H1 (cell line): ENCODE data around the gene CD4. TPM values are rescaled to one million over a fixed set of nuclear protein-coding genes. Genes with fewer than 3 reads are reported as not detected.

Source experiments
- CTCF ChIA-PET: fragments of 300-600 bp; sonication (Branson Sonifier 250); formaldehyde crosslinking; loops from one replicate; lab custom pipeline; 2021; ENCODE audit not compliant: partially characterized antibody; lab: Charles Lee
- POLR2A ChIA-PET: fragments of 300-600 bp; sonication (Branson Sonifier 250); formaldehyde crosslinking; loops from one replicate; lab custom pipeline; 2021; ENCODE audit warnings: inconsistent platforms; ENCODE audit not compliant: partially characterized antibody; lab: Charles Lee
- DNase-seq, 2 experiments: peaks; one replicate each; pipeline versions ENCODE4 v3.0.0 to v3.0.0-alpha.2; 2010 to 2022; ENCODE audit warnings: low spot score in 2 of 2, low read depth in 1 of 2, mixed read lengths in 1 of 2
- FAIRE-seq: peaks from 2 replicates; lab custom pipeline; 2011; peaks lifted over from hg19 to GRCh38; lab: Jason Lieb, UNC
- H2AFZ ChIP-seq: 2 replicates; pipeline ENCODE4 v1.8.1; 2012; ENCODE audit warnings: low read length, inconsistent platforms
- H2AK5ac ChIP-seq: 2 replicates; pipeline ENCODE4 v1.6.1; 2013; ENCODE audit warnings: low read depth, low read length
- H2BK120ac ChIP-seq: replicated peaks from 2 replicates; pipeline ENCODE3; 2013; ENCODE audit warnings: low read depth, low read length, inconsistent platforms
- H2BK12ac ChIP-seq: 2 replicates; pipeline ENCODE4 v1.6.1; 2013; ENCODE audit warnings: low read depth, low read length
- H2BK15ac ChIP-seq: 2 replicates; pipeline ENCODE4 v1.6.1; 2013; ENCODE audit warnings: low read length
- H2BK20ac ChIP-seq: 2 replicates; pipeline ENCODE4 v1.6.1; 2013; ENCODE audit warnings: low read length
- H2BK5ac ChIP-seq: 2 replicates; pipeline ENCODE4 v1.6.1; 2013; ENCODE audit warnings: low read depth, low read length
- H3K14ac ChIP-seq: 2 replicates; pipeline ENCODE4 v1.6.1; 2013; ENCODE audit warnings: inconsistent platforms; ENCODE audit not compliant: insufficient read length
- H3K18ac ChIP-seq: 2 replicates; pipeline ENCODE4 v1.6.1; 2013; ENCODE audit warnings: low read length; ENCODE audit errors: extremely low read depth
- H3K23ac ChIP-seq: 2 replicates; pipeline ENCODE4 v1.6.1; 2013; ENCODE audit warnings: inconsistent platforms; ENCODE audit not compliant: insufficient read length
- H3K23me2 ChIP-seq: 2 replicates; pipeline ENCODE4 v1.6.1; 2013; ENCODE audit warnings: low read depth, low read length
- H3K27ac ChIP-seq: 2 replicates; pipeline ENCODE4 v1.6.1; 2011; ENCODE audit warnings: low read depth, low read length, inconsistent platforms
- H3K27me3 ChIP-seq, 4 experiments: replicated peaks in 1 of 4; 1 replicate in 1 of 4; 2 replicates in 3 of 4; pipeline versions ENCODE4 v1.6.1 to v1.8.1; 2011 to 2013; ENCODE audit warnings: low read length in 3 of 4, mild to moderate bottlenecking in 3 of 4, inconsistent platforms in 2 of 4, mixed read lengths in 2 of 4, moderate library complexity in 1 of 4; ENCODE audit not compliant: control insufficient read depth in 3 of 4, insufficient read depth in 3 of 4; ENCODE audit errors: extremely low read depth in 1 of 4
- H3K36me3 ChIP-seq, 4 experiments: 2 replicates each; pipeline versions ENCODE4 v1.6.1 to v1.8.1; 2011 to 2013; ENCODE audit warnings: mild to moderate bottlenecking in 4 of 4, low read length in 3 of 4, moderate library complexity in 2 of 4, control low read depth in 1 of 4, inconsistent platforms in 1 of 4; ENCODE audit not compliant: insufficient read depth in 4 of 4, control insufficient read depth in 2 of 4
- H3K4ac ChIP-seq: replicated peaks from 2 replicates; pipeline ENCODE3; 2013; ENCODE audit warnings: low read length, low read depth, mixed read lengths, inconsistent platforms; ENCODE audit not compliant: insufficient read length
- H3K4me1 ChIP-seq, 4 experiments: replicated peaks in 1 of 4; 1 replicate in 1 of 4; 2 replicates in 3 of 4; pipeline versions ENCODE4 v1.6.1 to v1.8.1; 2011 to 2013; ENCODE audit warnings: low read length in 3 of 4, inconsistent platforms in 2 of 4, mixed read lengths in 1 of 4; ENCODE audit not compliant: insufficient read depth in 4 of 4, control insufficient read depth in 3 of 4
- H3K4me2 ChIP-seq, 2 experiments: 2 replicates each; pipeline versions ENCODE4 v1.6.1 to v1.8.1; 2011 to 2013; ENCODE audit warnings: low read depth in 2 of 2, low read length in 2 of 2, control low read depth in 1 of 2, inconsistent platforms in 1 of 2, mild to moderate bottlenecking in 1 of 2; ENCODE audit not compliant: insufficient read depth in 1 of 2
- H3K4me3 ChIP-seq, 4 experiments: fragments of 200-600, 300-600 bp in 1 of 4; sonication (generic), shearing (Covaris generic), sonication (Bioruptor Twin) in 1 of 4; 2 replicates each; pipeline versions ENCODE4 v1.5.1 to v1.8.1; 2011 to 2016; ENCODE audit warnings: low read length in 4 of 4, low read depth in 3 of 4, control low read depth in 2 of 4, inconsistent platforms in 2 of 4, mild to moderate bottlenecking in 2 of 4, mixed read lengths in 1 of 4, moderate library complexity in 1 of 4; ENCODE audit not compliant: insufficient read depth in 2 of 4; ENCODE audit errors: extremely low read depth in 1 of 4
- H3K56ac ChIP-seq: replicated peaks from 2 replicates; pipeline ENCODE3; 2013; ENCODE audit warnings: low read depth, mild to moderate bottlenecking, mixed read lengths, low read length, inconsistent platforms; ENCODE audit not compliant: insufficient read length
- H3K79me1 ChIP-seq: 2 replicates; pipeline ENCODE4 v1.6.1; 2013; ENCODE audit warnings: low read depth, low read length, control low read depth
- H3K79me2 ChIP-seq, 2 experiments: 2 replicates each; pipeline versions ENCODE4 v1.6.1 to v1.8.1; 2012 to 2013; ENCODE audit warnings: low read length in 2 of 2, mild to moderate bottlenecking in 2 of 2, inconsistent platforms in 1 of 2; ENCODE audit not compliant: insufficient read depth in 2 of 2, control insufficient read depth in 1 of 2
- H3K9ac ChIP-seq, 4 experiments: replicated peaks in 1 of 4; 1 replicate in 1 of 4; 2 replicates in 3 of 4; pipeline versions ENCODE4 v1.6.1 to v1.8.1; 2011 to 2013; ENCODE audit warnings: low read depth in 3 of 4, low read length in 3 of 4, control low read depth in 2 of 4, mild to moderate bottlenecking in 2 of 4, moderate library complexity in 2 of 4, inconsistent platforms in 1 of 4; ENCODE audit errors: extremely low read depth in 1 of 4
- H3K9me3 ChIP-seq, 2 experiments: 2 replicates each; pipeline versions ENCODE4 v1.6.1 to v1.8.1; 2012 to 2013; ENCODE audit warnings: mild to moderate bottlenecking in 2 of 2, moderate library complexity in 2 of 2, control low read depth in 1 of 2, inconsistent platforms in 1 of 2, low read depth in 1 of 2, low read length in 1 of 2, mixed read lengths in 1 of 2; ENCODE audit not compliant: insufficient read depth in 2 of 2
- H4K20me1 ChIP-seq, 2 experiments: replicated peaks in 1 of 2; 2 replicates each; pipeline versions ENCODE3 to v1.8.1; 2011 to 2013; ENCODE audit warnings: inconsistent platforms in 2 of 2, low read length in 2 of 2, mild to moderate bottlenecking in 1 of 2; ENCODE audit not compliant: insufficient read depth in 2 of 2, control insufficient read depth in 1 of 2
- H4K5ac ChIP-seq: 2 replicates; pipeline ENCODE4 v1.6.1; 2013; ENCODE audit warnings: low read length, low read depth, mixed read lengths, inconsistent platforms; ENCODE audit not compliant: insufficient read length
- H4K8ac ChIP-seq: 2 replicates; pipeline ENCODE4 v1.8.0; 2013; ENCODE audit warnings: mild to moderate bottlenecking, moderate library complexity, low read length, inconsistent platforms; ENCODE audit not compliant: insufficient read depth; ENCODE audit errors: extremely low read depth
- H4K91ac ChIP-seq: replicated peaks from 2 replicates; pipeline ENCODE3; 2013; ENCODE audit warnings: low read length, mixed read lengths, inconsistent platforms; ENCODE audit not compliant: insufficient read length
- POU5F1 ChIP-seq: IDR thresholded peaks from 2 replicates; pipeline ENCODE4 v1.6.1; 2011; ENCODE audit warnings: low read depth, mild to moderate bottlenecking, low read length, moderate library complexity
- SP1 ChIP-seq: IDR thresholded peaks from 2 replicates; pipeline ENCODE4 v1.6.1; 2011; ENCODE audit warnings: low read depth, low read length
- ZNF274 ChIP-seq: IDR thresholded peaks from 2 replicates; pipeline ENCODE4 v1.7.0; 2012; ENCODE audit warnings: low read length, borderline replicate concordance; ENCODE audit errors: extremely low read depth
- WGBS, 2 experiments: shearing (Covaris generic) in 1 of 2; methylation state at CpG; one replicate each; pipeline versions ENCODE4 v1.1.6 to v1.1.7; 2013 to 2015; ENCODE audit warnings: low lambda C conversion rate in 2 of 2, mixed read lengths in 2 of 2, inconsistent platforms in 1 of 2, low coverage in 1 of 2, missing lambda C conversion rate in 1 of 2; ENCODE audit not compliant: insufficient replicate concordance in 2 of 2, insufficient coverage in 1 of 2, insufficient read length in 1 of 2; ENCODE audit errors: extremely low coverage in 1 of 2, missing lambda C conversion rate in 1 of 2; 5-methylcytosine and 5-hydroxymethylcytosine counted together
- polyA plus RNA-seq, 7 experiments: library from polyadenylated mRNA; depleted of rRNA in 3 of 7; stranded (reverse) in 5 of 7; unstranded in 2 of 7; fragments of >200 nt in 5 of 7; fragments of 200-250 nt in 2 of 7; gene quantifications; 1 replicate in 5 of 7; 2 replicates in 1 of 7; 4 replicates in 1 of 7; pipeline versions ENCODE4 v1.2.1 to v1.2.3, GENCODE V29; 2011 to 2013; ENCODE audit warnings: missing spikeins in 2 of 7, mixed read lengths in 2 of 7
- total RNA-seq: library from RNA; stranded (reverse); fragmentation: NEBNext Ultra II Directional; extraction: Animal tissue kit (Norgen Biotek cat#: 25700); gene quantifications from 2 replicates; pipeline ENCODE4 v1.2.1, GENCODE V29; 2021
- TF ChIP-seq, protein P1 (sequence below), 3 experiments: IDR thresholded peaks; 1 replicate in 2 of 3; 2 replicates in 1 of 3; pipeline versions ENCODE4 v1.5.1 to v1.6.1; 2011; ENCODE audit warnings: low read length in 3 of 3, mild to moderate bottlenecking in 3 of 3, inconsistent platforms in 2 of 3, low read depth in 1 of 3, moderate library complexity in 1 of 3; ENCODE audit not compliant: insufficient read depth in 1 of 3; ENCODE audit errors: control extremely low read depth in 1 of 3

CD4 gene
- total and polyA plus RNA-seq, 2 of the 8 experiments (the other 6 are each of a cell fraction or from before 2014, with no cell fraction given): 3.4 to 5.1 TPM

DNA sequence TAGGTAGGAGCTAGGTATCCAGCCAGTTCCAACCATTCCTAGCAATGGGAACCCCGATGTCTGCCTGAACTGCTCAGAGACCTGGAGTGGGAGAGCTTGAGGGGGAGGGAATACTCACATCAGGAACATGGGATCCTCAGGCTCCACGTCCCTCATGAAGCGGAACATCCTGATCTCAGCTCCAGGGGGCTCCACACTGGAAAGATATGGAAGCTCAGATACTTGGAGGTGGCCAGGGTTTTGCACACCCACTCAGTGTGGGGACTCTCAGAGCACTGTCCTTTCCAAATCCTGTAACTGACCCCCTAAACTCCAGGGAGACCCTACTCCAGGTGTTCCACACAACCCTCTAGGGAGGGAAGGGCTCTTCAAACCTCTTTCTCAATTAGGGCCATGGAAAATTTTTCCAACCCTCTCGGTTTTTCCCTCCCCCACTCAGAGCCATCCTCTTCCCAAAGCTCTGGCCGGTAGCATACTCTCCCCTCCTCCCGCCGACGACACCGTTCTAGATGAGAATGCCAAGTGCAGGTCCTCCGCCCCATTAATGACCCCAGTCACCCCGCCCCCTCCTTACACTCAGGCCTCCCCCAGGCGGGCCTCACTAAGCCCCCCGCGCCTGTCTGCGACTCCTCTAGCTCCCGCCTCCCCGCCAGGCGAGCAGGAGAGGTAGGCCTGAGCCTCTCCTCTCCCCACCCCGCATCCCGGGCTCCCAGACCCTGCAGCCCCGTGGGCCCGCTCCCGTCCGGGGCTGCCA is 37.0 kb upstream of the CD4 start:
- H3K79me2 ChIP-seq: peaks cover 0 to 14% of the 10 kb centered on the region in 2 experiments; a peak in 2 of 4 replicates
- ChIA-PET POLR2A (interaction anchor here (0.6 to 7.0 kb wide), 34 partner anchors 8 to 218 kb away, joined by 3 to 151 read pairs (median 6); partner anchors contain the start of genes CDCA3, COPS7A, GAPDH and GNB3), CTCF (interaction anchor here (0.8 to 16.3 kb wide), 33 partner anchors 7 to 213 kb away, joined by 3 to 427 read pairs (median 6); partner anchors contain the start of genes CD4, CDCA3, COPS7A and GNB3)
- peak overlapping the region; percentile 97 for H2BK5ac ChIP-seq
- H4K20me1 ChIP-seq: peaks cover 2 to 12% of the 10 kb centered on the region in 2 experiments
- H3K4me1 ChIP-seq: peaks cover 0 to 4% (median 3%) of the 10 kb centered on the region in 4 experiments; a peak in 5 of 7 replicates
- peaks cover 10% of the 10 kb centered on the region for H3K23me2 ChIP-seq
- no peak overlapping the region for H2BK120ac ChIP-seq
- H3K36me3 ChIP-seq: peaks cover 27 to 47% (median 43%) of the 10 kb centered on the region in 4 experiments
- no peak overlapping the region for H2AK5ac ChIP-seq
- peak overlapping the region; percentile 94 for H3K27ac ChIP-seq
- H3K27me3 ChIP-seq: no peaks in the 10 kb centered on the region
- H4K5ac ChIP-seq: peak overlapping the region; percentile 76
- no peak overlapping the region for H2BK20ac ChIP-seq
- H3K9me3 ChIP-seq: no peaks in the 10 kb centered on the region; a peak in 1 of 4 replicates
- peak overlapping the region; percentile 74 to 99 (median 90) for H3K9ac ChIP-seq
- TF ChIP-seq POU5F1 (no peak), ZNF274 (no peak), SP1 (peak; percentile 16; the same call in 1 of the 2 replicates)
- TF ChIP-seq, protein P1, sequence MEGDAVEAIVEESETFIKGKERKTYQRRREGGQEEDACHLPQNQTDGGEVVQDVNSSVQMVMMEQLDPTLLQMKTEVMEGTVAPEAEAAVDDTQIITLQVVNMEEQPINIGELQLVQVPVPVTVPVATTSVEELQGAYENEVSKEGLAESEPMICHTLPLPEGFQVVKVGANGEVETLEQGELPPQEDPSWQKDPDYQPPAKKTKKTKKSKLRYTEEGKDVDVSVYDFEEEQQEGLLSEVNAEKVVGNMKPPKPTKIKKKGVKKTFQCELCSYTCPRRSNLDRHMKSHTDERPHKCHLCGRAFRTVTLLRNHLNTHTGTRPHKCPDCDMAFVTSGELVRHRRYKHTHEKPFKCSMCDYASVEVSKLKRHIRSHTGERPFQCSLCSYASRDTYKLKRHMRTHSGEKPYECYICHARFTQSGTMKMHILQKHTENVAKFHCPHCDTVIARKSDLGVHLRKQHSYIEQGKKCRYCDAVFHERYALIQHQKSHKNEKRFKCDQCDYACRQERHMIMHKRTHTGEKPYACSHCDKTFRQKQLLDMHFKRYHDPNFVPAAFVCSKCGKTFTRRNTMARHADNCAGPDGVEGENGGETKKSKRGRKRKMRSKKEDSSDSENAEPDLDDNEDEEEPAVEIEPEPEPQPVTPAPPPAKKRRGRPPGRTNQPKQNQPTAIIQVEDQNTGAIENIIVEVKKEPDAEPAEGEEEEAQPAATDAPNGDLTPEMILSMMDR (IDR thresholded peaks at IDR 0.05; ENCODE audit: control extremely low read depth in 1 of 3, insufficient read depth in 1 of 3, low read depth in 1 of 3, low read length in 3 of 3): peak in 2 of 3 experiments; percentile 25 to 32; a peak in 3 of 4 replicates
- H3K23ac ChIP-seq: no peak overlapping the region
- H2AFZ ChIP-seq: no peak overlapping the region
- no peak overlapping the region; the same call in 1 of the 2 replicates for H2BK12ac ChIP-seq
- peak; percentile 50 for FAIRE-seq
- H4K91ac ChIP-seq: peak overlapping the region; percentile 54
- H3K4ac ChIP-seq: no peak overlapping the region
- WGBS, 2 experiments: 14% methylated on average over 16 of the region's 24 CpGs; no CpG with 5 or more reads in 1 of the 2 experiments
- H4K8ac ChIP-seq: peak overlapping the region; percentile 75
- H3K4me2 ChIP-seq: peak overlapping the region; percentile 52 to 78
- no peak overlapping the region for H3K14ac ChIP-seq
- H3K18ac ChIP-seq: peak overlapping the region; percentile 78; the same call in 1 of the 2 replicates
- no peak overlapping the region for H2BK15ac ChIP-seq
- no peak for DNase-seq
- H3K79me1 ChIP-seq: peaks cover 7% of the 10 kb centered on the region; the same call in 1 of the 2 replicates
- peak overlapping the region; percentile 72 to 91 (median 88) for H3K4me3 ChIP-seq
- peak overlapping the region; percentile 96 for H3K56ac ChIP-seq
